LoVo (cell line): ENCODE data around the gene MKNK2.
"Not testable (repeated sequence)": the region's sequence is repeated elsewhere in the genome, so short reads cannot be mapped to it uniquely, and the experiment has no call there.

ENCODE experiments used
- DNase-seq: peaks from one replicate; pipeline ENCODE4 v3.0.0-alpha.2; 2016; ENCODE audit warnings: low spot score

MKNK2 gene

DNA sequence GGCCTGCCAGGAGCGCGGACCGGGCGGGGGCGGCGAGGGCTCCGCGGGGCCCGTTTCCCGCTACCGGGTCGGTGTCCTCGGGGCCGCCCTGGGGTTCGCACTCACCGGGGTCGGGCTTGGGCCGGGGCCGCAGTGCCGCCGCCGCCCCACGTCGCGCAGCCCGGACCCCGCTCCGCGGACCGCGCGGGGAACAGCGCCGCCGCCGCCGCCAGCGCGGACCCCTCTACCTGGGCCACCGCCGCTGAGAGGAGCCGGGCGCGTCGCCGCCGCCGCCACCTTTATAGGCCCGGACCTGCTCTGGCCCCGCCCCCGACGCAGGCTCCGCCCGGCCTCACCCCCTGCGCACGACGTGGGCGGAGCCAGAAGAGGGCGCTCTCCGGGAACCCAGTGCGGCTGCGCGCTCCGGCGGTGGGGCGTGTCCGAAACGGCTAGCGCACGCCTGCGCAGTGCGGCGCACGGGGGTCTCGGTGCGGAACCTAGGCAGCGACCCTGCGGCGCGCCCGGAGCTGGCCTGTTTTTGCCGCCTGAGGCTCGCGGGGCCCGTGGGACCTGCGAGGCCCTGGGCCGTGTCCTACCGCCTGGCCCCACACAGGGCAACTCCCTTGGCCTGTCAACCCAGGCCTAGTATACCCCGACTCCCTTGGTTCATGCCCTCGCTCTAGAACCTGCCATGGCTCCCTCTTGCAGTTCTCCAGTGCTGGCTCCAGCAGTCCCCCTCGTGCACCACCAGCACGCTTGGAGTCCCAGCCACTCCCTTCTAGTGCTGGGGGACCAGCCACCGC is at the start of gene MKNK2:
Gene MKNK2, minus strand, starts transcription at position 254 of the 782 bp plus-strand sequence. CDS start 393 bp downstream, outside the sequence.
- peak; percentile 94 for DNase-seq

GRCh38 chr19:2100719-2101061 is 49.6 kb upstream of the MKNK2 start:
- DNase-seq: no peak

- DNase-seq: no peak
Measured at GRCh38 chr19:2099937-2100718, 49.1 kb upstream of the MKNK2 start.

- no peak for DNase-seq
Measured at GRCh38 chr19:2099054-2099501, 48.0 kb upstream of the MKNK2 start.

- no peak for DNase-seq
Measured at GRCh38 chr19:2097886-2098327, 46.9 kb upstream of the MKNK2 start.

DNA sequence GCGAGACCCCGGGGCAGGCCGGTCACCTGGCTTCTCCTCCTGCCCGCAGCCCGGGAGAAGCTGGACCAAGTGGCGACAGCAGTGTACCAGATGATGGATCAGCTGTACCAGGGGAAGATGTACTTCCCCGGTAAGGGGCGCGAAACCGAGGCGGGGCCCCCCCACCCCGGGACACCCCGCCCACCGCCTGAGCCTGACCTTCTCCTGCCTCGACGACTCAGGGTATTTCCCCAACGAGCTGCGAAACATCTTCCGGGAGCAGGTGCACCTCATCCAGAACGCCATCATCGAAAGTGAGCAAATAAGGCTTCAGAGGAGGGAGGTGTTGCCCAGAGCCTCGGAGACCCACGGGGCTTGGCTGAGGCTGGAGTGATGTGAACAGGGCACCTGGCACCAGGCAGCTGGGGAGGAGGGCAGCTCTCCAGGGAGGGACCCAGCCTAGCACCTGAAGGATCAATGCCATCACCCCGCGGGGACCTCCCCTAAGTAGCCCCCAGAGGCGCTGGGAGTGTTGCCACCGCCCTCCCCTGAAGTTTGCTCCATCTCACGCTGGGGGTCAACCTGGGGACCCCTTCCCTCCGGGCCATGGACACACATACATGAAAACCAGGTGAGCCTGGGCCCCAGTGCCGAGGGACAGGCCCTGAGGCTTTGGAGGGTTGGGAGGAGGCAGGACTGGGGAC is 46.3 kb upstream of the MKNK2 start:
- DNase-seq: peak; percentile 3

DNA sequence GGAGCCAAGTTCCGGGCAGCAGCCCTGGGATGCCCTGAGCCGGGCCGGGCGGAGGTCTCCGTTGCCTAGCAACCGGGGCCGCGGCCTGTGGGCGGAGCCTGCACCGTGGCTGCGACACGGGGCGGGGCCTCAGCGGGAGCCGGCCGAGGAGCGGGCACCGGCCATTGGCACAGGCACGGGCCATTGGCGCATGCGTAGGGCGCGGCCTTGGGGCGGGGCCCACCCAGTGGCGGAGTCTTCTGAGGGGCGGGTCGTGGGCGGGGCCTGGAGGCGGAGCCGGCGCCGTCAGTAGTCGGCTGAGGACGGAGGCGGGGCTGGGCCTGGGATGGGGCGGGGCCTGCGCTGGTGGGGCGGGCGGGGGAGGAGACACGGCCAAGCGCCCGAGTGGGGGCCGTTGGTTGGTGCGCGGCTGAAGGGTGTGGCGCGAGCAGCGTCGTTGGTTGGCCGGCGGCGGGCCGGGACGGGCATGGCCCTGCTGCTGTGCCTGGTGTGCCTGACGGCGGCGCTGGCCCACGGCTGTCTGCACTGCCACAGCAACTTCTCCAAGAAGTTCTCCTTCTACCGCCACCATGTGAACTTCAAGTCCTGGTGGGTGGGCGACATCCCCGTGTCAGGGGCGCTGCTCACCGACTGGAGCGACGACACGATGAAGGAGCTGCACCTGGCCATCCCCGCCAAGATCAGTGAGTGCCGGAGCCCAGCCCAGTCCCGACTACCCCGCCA is 45.6 kb upstream of the MKNK2 start, which contains the start of gene IZUMO4:
Gene IZUMO4, plus strand, starts transcription at position 436 of the 723 bp plus-strand sequence. Its CDS starts 31 bp downstream, at position 467.
- DNase-seq: peak; percentile 98

DNA sequence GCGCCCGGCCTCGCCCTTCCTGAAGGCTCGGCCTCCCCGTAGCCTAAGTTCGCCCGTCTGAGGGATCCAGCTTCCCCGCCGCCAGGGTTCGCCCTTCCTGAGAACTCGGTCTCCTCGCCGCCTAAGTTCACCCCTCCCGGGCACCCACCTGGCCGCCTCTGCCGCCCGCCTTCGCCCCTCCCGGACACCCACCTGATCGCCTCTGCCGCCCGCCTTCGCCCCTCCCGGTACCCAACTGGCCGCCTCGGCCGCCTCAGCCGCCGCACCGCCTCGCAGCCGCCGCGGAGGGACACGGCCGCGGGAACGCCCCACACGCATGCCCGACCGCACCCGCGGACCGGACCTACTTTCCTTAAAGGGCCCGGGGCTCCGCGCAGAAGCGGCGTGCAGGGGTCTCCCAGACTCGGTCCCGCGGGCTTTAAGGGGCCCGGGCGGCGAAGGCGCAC is 45.0 kb upstream of the MKNK2 start, which contains the start of gene MOB3A:
Gene MOB3A, minus strand, starts transcription at position 293 of the 446 bp plus-strand sequence. CDS start 17,766 bp downstream, outside the sequence.
- DNase-seq: peak; percentile 93

- not testable (repeated sequence) for DNase-seq
Measured at GRCh38 chr19:2091926-2092525, 41.0 kb upstream of the MKNK2 start.

DNA sequence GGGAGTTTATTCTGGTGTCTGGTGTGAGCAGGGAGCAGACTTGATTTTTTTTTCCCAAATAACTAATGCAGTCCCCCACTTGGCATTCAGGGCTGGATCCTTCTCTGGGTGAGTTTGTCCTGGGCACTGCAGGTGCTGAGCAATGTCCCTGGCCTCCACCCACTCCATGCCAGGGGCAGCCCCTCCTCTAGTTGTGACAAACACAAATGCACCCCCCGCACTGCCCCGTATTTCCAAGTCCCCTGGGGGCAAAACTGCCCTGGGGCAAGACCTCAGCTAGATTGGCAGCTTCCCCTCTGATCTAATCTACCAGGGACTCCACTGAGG is 38.6 kb upstream of the MKNK2 start:
- DNase-seq: no peak

DNA sequence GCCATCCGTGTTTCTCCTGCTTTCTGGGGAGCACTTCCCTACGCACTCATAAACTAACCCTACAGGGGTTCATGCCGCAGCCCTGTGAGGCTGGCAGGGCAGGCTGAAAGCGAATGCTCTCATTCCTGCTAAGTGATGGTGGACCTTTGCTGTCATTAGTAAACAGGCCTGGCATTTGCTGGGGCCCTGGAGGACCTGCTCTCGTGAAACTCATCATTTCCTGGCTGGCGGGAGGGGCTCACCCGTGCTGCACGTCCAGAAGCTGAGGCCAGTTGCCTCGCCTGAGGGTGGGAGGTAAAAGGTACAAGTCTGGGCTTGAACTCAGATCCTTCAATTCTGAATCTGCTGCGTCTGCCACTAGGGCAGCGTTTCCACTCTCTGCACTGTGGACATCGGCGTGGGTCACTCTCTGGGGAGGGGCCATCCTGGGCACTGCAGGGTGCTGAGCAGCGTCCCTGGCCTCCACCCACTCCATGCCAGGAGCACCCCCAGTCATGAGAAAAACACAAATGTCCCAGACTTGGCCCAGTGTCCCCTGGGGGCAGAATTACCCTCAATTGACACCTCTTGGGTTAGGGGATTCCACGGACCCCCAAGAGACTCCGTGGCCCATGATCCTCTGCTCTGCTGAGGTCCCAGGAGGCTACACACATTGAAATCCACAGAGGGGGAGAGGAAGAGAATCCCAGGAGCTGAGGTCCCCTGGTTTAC is 38.1 kb upstream of the MKNK2 start:
- no peak for DNase-seq

DNA sequence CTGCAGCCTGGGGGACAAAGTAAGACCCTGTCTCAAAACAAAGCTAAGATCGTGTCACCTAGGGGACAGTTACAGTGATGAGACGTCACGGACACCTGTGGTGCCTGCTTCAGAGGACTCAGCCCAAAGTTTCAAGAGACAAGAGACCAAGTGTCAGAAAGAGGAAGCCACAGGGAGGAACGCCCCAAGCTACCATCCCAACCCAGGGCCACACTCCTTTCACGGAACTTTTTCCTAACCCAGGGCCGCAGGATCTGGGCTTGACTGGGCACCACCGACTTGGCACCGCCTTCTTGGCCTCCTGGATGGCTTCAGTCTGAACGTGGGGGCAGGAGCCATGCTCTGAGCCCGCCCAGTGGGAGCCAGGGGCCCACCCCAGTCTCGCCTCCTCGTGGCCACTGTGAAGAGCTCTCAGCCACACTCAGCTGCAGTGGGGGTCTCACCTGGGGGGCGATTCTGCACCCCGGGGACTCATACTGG is 36.6 kb upstream of the MKNK2 start:
- DNase-seq: no peak

DNA sequence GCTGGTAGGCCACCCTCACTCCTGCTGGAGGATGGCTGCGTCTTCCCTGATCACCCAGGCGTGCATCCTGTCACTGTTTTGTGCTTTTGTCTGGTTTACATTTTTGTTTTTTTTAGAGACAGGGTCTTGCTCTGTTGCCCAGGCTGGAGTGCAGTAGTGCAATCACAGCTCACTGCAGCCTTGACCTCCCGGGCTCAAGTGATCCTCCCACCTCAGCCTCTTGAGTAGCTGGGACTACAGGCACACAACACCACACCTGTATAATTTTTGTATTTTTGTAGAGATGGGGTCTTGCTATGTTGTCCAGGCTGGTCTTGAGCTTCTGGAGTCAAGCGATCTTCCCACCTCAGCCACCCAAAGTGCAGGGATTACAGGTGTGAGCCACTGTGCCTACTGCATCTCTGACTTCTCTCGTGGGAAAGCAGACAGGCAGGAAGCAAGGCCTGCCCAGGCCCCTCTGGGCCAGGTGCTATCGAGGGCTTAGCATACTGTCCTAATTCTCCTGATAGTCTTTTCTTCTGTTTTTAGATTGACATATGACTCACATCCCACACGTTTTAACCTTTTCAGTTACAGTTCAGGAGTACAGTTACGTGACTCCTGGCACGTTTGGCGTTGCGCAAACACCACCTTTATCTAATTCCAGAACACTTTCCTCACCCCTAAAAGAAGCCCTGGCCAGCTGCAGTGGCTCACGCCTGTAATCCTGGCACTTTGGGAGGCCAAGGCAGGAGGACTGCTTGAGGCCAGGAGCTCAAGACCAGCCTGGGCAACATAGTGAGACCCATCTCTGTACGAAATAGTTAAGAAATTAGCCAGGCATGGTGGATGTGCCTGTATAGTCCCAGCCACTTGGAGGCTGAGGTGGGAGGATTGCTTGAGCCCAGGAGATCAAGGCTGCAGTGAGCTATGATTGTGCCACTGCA is 35.9 kb upstream of the MKNK2 start:
- DNase-seq: not testable (repeated sequence)

- DNase-seq: no peak
Measured at GRCh38 chr19:2084993-2085720, 34.1 kb upstream of the MKNK2 start.

DNA sequence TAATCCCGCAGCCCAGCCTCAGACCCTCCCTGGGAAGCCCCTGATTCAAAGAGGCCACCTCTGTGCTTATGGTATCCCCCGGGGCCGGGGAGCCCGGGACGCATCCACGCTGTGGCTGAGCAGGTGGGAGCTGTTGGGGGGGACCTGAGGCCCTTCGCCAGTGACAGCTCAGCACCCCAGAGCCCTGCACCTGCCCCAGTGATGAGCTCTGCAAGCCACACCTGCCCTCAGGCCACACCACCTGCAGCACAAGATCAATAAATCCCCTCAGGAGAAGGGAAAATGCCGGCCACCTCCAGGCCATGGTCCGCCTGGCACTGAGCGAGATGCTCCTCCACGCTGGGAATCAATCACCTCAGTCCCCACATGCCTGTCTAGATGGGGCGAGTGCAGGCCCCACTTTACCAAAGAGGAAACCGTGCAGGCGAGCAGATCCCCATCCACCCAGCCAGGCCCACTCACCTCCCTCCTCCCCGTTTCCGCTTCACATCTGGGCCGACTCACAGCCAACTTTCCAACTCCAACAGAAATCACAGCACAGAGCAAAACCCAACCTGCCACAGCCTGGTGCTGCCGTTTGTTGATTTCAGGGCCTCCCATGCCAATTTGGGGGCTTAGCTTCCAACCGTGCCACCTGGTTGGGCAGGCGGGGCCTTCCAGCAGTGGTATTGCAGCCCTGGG is 32.3 kb upstream of the MKNK2 start:
- DNase-seq: no peak

DNA sequence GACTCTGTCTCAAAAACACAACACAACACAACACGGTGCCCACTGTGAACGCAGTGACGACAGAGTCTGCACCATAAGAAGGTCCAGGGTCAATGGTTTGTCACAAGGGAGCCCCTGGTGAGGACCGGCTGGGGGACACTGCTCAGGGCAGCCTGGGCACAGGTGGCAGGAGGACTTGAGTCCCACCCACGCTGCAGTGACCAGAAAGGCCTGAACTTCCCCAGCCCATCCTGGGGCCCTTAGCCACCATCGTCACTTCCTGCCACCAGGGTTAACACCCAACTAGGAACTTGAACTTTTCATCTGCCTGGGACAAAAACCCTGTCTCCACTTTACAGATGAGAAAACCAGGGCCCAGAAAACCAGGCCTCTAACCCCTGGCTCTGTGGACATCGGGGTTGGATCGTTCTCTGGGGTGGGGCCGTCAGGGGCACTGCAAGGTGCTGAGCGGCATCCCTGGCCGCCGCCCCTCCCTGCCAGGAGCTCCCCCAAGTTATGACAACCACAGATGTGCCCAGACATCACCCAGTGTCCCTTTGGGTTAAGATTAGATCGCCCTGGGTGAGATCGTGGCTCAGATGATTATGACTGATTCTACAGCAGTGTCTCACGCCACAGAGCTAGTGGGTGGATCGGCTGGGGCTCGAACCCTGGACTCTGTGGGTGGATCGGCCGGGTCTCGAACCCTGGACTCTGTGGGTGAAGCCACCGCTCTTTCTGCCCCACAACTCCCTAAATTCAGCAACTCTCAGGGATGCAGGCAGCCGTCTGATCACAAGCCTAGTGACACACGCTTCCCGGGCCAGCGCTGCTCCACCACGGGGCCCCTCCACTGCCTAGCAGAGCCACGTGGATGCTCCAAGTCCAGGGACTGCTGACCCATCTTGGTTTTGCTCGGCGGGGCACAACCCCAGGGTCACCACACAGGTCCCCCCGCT is 31.1 kb upstream of the MKNK2 start:
- no peak for DNase-seq
